Endothelial cell (in vitro differentiated cells): ENCODE results near the gene GRAMD1A. TPM values are rescaled to one million over a fixed set of nuclear protein-coding genes. Genes with fewer than 3 reads are reported as not detected.
A peak's percentile ranks its signal among the peaks of the same experiment; 100 is the strongest.

ENCODE experiments used
- DNase-seq: peaks from one replicate; pipeline ENCODE4 v3.0.0; 2021; ENCODE audit warnings: low spot score
- H3K27ac Mint-ChIP-seq: one replicate; pipeline ENCODE4 v1.8.0; 2021; ENCODE audit warnings: mixed read lengths, inconsistent platforms; ENCODE audit not compliant: unreplicated experiment
- H3K27me3 Mint-ChIP-seq: one replicate; pipeline ENCODE4 v1.8.0; 2021; ENCODE audit warnings: mild to moderate bottlenecking, moderate library complexity, mixed read lengths, inconsistent platforms; ENCODE audit not compliant: unreplicated experiment
- H3K36me3 Mint-ChIP-seq: one replicate; pipeline ENCODE4 v1.8.0; 2021; ENCODE audit warnings: mild to moderate bottlenecking, low read depth, mixed read lengths, inconsistent platforms; ENCODE audit not compliant: unreplicated experiment
- H3K4me1 Mint-ChIP-seq: one replicate; pipeline ENCODE4 v1.8.0; 2021; ENCODE audit warnings: mild to moderate bottlenecking, mixed read lengths, inconsistent platforms; ENCODE audit not compliant: unreplicated experiment
- H3K4me3 Mint-ChIP-seq: one replicate; pipeline ENCODE4 v1.8.0; 2021; ENCODE audit warnings: mild to moderate bottlenecking, mixed read lengths, inconsistent platforms; ENCODE audit not compliant: unreplicated experiment
- H3K9me3 Mint-ChIP-seq: one replicate; pipeline ENCODE4 v1.8.0; 2021; ENCODE audit warnings: mixed read lengths, inconsistent platforms; ENCODE audit not compliant: unreplicated experiment
- total RNA-seq: library from RNA; stranded (reverse); fragmentation: NEBNext Ultra II Directional; extraction: Animal tissue kit (Norgen Biotek cat#: 25700); gene quantifications from one replicate; pipeline ENCODE4 v1.2.1, GENCODE V29; 2021; ENCODE audit not compliant: unreplicated experiment
- TF ChIP-seq, protein P1 (sequence below): fragments of 200-600 bp; sonication (generic); IDR thresholded peaks from one replicate; pipeline ENCODE4 v1.5.0; 2021; ENCODE audit warnings: antibody characterized with exemption; ENCODE audit not compliant: unreplicated experiment

The GRAMD1A gene
- total RNA-seq, 1 donor from 2014 or later, result 156 TPM

DNA sequence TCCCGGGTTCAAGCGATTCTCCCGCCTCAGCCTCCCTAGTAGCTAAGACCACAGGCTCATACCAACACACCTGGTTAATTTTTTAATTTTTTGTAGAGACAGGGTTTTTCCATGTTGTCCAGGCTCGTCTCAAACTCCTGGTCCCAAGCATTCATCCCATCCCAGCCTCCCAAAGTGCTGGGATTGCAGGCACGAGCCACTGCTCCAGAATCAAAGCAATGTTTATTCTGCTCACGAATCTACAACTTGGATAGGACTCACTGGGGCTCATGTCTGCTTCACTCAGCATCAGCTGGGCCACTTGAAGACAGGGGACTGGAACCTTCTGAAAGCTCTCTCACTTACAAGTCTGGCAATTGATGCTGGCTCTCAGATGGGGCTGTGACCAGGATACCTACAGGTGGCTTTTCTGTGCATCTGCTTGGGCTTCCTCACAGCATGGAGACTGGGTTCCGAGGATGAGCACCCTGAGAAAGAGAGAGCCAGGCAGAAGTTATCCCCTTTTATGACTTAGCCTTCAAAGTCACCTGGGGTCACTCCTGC, 27.9 kb upstream of the GRAMD1A start:
- Mint-ChIP-seq H3K27ac (no peak overlapping the region), H3K9me3 (peaks cover 22% of the 10 kb centered on the region), H3K27me3 (peaks cover 4% of the 10 kb centered on the region), H3K36me3 (peaks cover 34% of the 10 kb centered on the region), H3K4me3 (no peak overlapping the region), H3K4me1 (peaks cover 11% of the 10 kb centered on the region)
- TF ChIP-seq, protein P1, sequence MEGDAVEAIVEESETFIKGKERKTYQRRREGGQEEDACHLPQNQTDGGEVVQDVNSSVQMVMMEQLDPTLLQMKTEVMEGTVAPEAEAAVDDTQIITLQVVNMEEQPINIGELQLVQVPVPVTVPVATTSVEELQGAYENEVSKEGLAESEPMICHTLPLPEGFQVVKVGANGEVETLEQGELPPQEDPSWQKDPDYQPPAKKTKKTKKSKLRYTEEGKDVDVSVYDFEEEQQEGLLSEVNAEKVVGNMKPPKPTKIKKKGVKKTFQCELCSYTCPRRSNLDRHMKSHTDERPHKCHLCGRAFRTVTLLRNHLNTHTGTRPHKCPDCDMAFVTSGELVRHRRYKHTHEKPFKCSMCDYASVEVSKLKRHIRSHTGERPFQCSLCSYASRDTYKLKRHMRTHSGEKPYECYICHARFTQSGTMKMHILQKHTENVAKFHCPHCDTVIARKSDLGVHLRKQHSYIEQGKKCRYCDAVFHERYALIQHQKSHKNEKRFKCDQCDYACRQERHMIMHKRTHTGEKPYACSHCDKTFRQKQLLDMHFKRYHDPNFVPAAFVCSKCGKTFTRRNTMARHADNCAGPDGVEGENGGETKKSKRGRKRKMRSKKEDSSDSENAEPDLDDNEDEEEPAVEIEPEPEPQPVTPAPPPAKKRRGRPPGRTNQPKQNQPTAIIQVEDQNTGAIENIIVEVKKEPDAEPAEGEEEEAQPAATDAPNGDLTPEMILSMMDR, result no peak
- no peak for DNase-seq

DNA sequence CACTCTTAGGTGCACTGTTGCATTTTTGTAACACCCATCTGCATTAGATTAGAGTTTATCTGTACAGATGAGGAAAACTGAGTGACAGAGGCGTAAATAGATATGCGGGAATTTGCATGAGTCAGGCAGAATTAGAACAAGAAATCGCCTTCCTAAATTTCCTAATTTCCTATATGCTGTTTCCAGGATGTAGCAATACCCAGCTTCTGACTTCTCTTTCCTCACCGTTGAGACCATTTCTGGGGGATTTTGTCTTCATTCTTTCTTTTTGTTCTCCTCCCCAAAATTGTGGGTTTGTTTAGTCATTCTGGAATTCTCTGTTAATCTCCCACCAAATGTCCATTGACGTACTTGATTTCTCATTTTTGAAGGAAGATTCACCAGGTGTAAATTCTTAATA, 25.5 kb upstream of the GRAMD1A start:
- peaks cover 26% of the 10 kb centered on the region for H3K36me3 Mint-ChIP-seq
- TF ChIP-seq, protein P1, result no peak
- peak overlapping the region; percentile 7 for H3K27ac Mint-ChIP-seq
- no peak for DNase-seq
- H3K27me3 Mint-ChIP-seq, result peaks cover 4% of the 10 kb centered on the region
- H3K9me3 Mint-ChIP-seq, result peaks cover 12% of the 10 kb centered on the region
- H3K4me3 Mint-ChIP-seq, result no peak overlapping the region
- H3K4me1 Mint-ChIP-seq, result peaks cover 11% of the 10 kb centered on the region

DNA sequence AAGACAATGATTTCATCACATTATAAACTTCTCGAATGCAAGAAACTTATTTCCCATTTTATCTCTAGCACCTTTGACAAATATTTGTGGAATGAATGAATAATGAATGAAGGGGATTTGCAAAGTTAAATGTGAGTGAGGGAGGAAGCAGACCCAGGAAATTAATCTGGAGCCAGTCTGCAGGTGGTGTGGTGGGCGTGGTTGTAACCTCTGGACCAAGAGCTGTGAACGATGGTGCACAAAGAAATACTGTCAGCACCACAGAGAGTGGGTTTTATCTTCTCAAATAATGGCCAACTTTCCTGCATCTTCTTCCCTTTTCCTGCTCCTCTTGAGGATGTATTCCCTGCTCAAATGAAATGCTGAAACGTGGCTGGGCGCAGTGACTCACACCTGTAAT, 25.1 kb upstream of the GRAMD1A start:
- H3K27ac Mint-ChIP-seq, result peak overlapping the region; percentile 7
- TF ChIP-seq, protein P1, result no peak
- H3K4me1 Mint-ChIP-seq, result peaks cover 11% of the 10 kb centered on the region
- H3K36me3 Mint-ChIP-seq, result peaks cover 26% of the 10 kb centered on the region
- peaks cover 4% of the 10 kb centered on the region for H3K27me3 Mint-ChIP-seq
- peaks cover 8% of the 10 kb centered on the region for H3K9me3 Mint-ChIP-seq
- no peak for DNase-seq
- H3K4me3 Mint-ChIP-seq, result no peak overlapping the region

DNA sequence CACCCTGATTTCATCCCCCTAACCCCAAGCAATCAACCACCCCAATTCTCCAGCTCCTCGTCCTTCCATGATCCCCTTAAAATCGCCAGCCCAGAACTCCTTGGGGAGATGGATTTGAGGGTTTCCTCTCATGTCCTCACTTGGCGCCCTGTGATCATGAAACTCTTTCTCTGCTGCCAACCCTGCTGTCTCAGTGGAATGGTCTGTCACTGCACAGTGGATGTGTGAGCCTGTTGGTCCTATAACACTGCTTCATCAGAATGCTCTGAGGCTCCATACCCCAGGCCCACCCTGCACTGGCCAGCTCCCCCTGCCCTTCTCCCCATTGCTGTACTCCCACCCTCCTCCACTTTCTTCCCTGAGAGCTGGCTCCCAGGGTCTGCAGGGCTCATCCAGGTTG, 23.5 kb upstream of the GRAMD1A start:
- H3K4me3 Mint-ChIP-seq, result no peak overlapping the region
- TF ChIP-seq, protein P1, result no peak
- no peak for DNase-seq
- no peaks in the 10 kb centered on the region for H3K9me3 Mint-ChIP-seq
- H3K27ac Mint-ChIP-seq, result no peak overlapping the region
- H3K36me3 Mint-ChIP-seq, result peaks cover 16% of the 10 kb centered on the region
- H3K27me3 Mint-ChIP-seq, result peaks cover 4% of the 10 kb centered on the region
- peaks cover 11% of the 10 kb centered on the region for H3K4me1 Mint-ChIP-seq

DNA sequence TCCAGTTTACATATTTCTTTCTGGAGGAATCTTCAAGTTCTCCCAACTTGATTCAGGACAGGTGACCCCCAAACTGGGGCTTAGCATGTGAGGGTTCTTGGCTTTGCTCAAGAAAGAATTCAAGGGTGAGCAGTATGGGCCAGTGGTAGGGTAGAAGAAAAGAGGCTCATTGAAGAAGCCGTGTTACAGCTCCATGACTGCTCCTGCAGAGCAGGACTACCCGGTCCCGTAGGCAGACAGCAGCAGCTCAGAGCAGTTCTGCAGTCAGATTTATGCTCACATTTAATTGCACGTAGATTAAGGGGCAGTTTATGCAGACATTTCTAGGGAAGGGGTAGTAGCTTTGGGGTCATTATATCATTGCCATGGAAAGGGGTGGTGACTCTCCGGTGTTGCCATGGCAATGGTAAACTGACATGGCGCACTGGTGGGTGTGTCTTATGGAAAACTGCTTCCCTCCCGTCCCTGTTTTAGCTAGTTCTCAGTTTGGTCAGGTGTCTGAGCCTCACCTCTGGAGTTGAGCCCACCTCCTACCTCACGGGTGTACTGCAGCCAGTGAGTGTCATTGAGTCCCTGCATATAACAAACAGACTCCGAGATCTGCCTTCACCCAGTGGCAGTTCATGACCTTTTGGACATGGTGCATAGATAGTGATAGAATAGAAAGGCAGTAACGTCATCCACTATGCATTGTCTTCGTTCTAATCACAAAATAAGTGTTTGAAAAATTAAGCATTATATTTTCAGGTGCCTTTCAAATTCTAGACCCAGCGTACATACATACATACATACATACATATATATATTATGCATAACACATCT, 20.1 kb upstream of the GRAMD1A start:
- H3K9me3 Mint-ChIP-seq, result peaks cover 4% of the 10 kb centered on the region
- peaks cover 4% of the 10 kb centered on the region for H3K27me3 Mint-ChIP-seq
- H3K4me1 Mint-ChIP-seq, result peaks cover 7% of the 10 kb centered on the region
- DNase-seq, result no peak
- no peak overlapping the region for H3K4me3 Mint-ChIP-seq
- peaks cover 17% of the 10 kb centered on the region for H3K36me3 Mint-ChIP-seq
- TF ChIP-seq, protein P1, result no peak
- H3K27ac Mint-ChIP-seq, result no peak overlapping the region
